Measurements from ENCODE around the gene PARP6.

PARP6 gene

GRCh38 chr15:72249142-72249810 is 23.1 kb downstream of the PARP6 start:
- H3K4me1 Mint-ChIP-seq, result no peaks in the 10 kb centered on the region
- TF ChIP-seq CTCF (IDR thresholded peaks at IDR 0.05; ENCODE audit: unreplicated experiment in 3 of 3), result no peak
- no peaks in the 10 kb centered on the region for H3K9me3 Mint-ChIP-seq
- H3K36me3 Mint-ChIP-seq (ENCODE audit: low read depth), result peaks cover 64% of the 10 kb centered on the region
- H3K27me3 Mint-ChIP-seq (ENCODE audit: low read depth), result no peaks in the 10 kb centered on the region
- no peak overlapping the region for H3K27ac Mint-ChIP-seq
- no peak overlapping the region for H3K4me3 Mint-ChIP-seq

GRCh38 chr15:72248514-72248913 is 23.8 kb downstream of the PARP6 start:
- H3K4me1 Mint-ChIP-seq, result no peaks in the 10 kb centered on the region
- H3K36me3 Mint-ChIP-seq (ENCODE audit: low read depth), result peaks cover 64% of the 10 kb centered on the region
- no peak overlapping the region for H3K4me3 Mint-ChIP-seq
- no peak for TF ChIP-seq CTCF (IDR thresholded peaks at IDR 0.05; ENCODE audit: unreplicated experiment in 3 of 3)
- H3K27ac Mint-ChIP-seq, result no peak overlapping the region
- H3K27me3 Mint-ChIP-seq (ENCODE audit: low read depth), result no peaks in the 10 kb centered on the region
- no peaks in the 10 kb centered on the region for H3K9me3 Mint-ChIP-seq

GRCh38 chr15:72242775-72243370 is 29.5 kb downstream of the PARP6 start:
- Mint-ChIP-seq H3K4me1 (no peaks in the 10 kb centered on the region), H3K36me3 (ENCODE audit: low read depth) (peaks cover 56% of the 10 kb centered on the region), H3K27me3 (ENCODE audit: low read depth) (no peaks in the 10 kb centered on the region), H3K4me3 (no peak overlapping the region), H3K9me3 (no peaks in the 10 kb centered on the region), H3K27ac (no peak overlapping the region)
- TF ChIP-seq CTCF (IDR thresholded peaks at IDR 0.05; ENCODE audit: unreplicated experiment in 3 of 3), result no peak

- no peaks in the 10 kb centered on the region for H3K4me1 Mint-ChIP-seq
- TF ChIP-seq CTCF (IDR thresholded peaks at IDR 0.05; ENCODE audit: unreplicated experiment in 3 of 3), result no peak
Measured at GRCh38 chr15:72239652-72240051, 32.7 kb downstream of the PARP6 start.

GRCh38 chr15:72238586-72238985 is 33.8 kb downstream of the PARP6 start:
- Mint-ChIP-seq H3K27ac (no peak overlapping the region), H3K9me3 (no peaks in the 10 kb centered on the region), H3K4me3 (no peak overlapping the region), H3K36me3 (ENCODE audit: low read depth) (peaks cover 34% of the 10 kb centered on the region), H3K27me3 (ENCODE audit: low read depth) (no peaks in the 10 kb centered on the region), H3K4me1 (peaks cover 6% of the 10 kb centered on the region)
- TF ChIP-seq CTCF (IDR thresholded peaks at IDR 0.05; ENCODE audit: unreplicated experiment in 3 of 3), result no peak

More at GRCh38 chr15:72239652-72240051, 32.7 kb downstream of the PARP6 start:
- peaks cover 45% of the 10 kb centered on the region for H3K36me3 Mint-ChIP-seq (ENCODE audit: low read depth)
- H3K4me3 Mint-ChIP-seq, result no peak overlapping the region
- H3K27me3 Mint-ChIP-seq (ENCODE audit: low read depth), result no peaks in the 10 kb centered on the region
- no peaks in the 10 kb centered on the region for H3K9me3 Mint-ChIP-seq
- no peak overlapping the region for H3K27ac Mint-ChIP-seq

- no peak for TF ChIP-seq CTCF (IDR thresholded peaks at IDR 0.05; ENCODE audit: unreplicated experiment in 3 of 3)
- Mint-ChIP-seq H3K36me3 (ENCODE audit: low read depth) (peaks cover 29% of the 10 kb centered on the region), H3K4me3 (no peak overlapping the region), H3K27me3 (ENCODE audit: low read depth) (no peaks in the 10 kb centered on the region), H3K9me3 (no peaks in the 10 kb centered on the region), H3K4me1 (peaks cover 6% of the 10 kb centered on the region), H3K27ac (no peak overlapping the region)
Measured at GRCh38 chr15:72237853-72238224, 34.5 kb downstream of the PARP6 start.

All from nephron (organoid).